22Rv1 (cell line): ENCODE results near the gene ARHGEF38.
A peak's percentile ranks its signal among the peaks of the same experiment; 100 is the strongest.

Source experiments
- H3K27ac ChIP-seq: fragments of 450-650 bp; 2 replicates; pipeline ENCODE4 v1.5.1; 2017
- ZFX ChIP-seq: fragments of 450-650 bp; IDR thresholded peaks from 2 replicates; pipeline ENCODE4 v1.6.1; 2017; ENCODE audit warnings: antibody characterized with exemption, borderline replicate concordance
- TF ChIP-seq, protein P1 (sequence below): fragments of 450-650 bp; IDR thresholded peaks from 2 replicates; pipeline ENCODE4 v1.5.1; 2017; ENCODE audit warnings: mild to moderate bottlenecking

Gene ARHGEF38

DNA sequence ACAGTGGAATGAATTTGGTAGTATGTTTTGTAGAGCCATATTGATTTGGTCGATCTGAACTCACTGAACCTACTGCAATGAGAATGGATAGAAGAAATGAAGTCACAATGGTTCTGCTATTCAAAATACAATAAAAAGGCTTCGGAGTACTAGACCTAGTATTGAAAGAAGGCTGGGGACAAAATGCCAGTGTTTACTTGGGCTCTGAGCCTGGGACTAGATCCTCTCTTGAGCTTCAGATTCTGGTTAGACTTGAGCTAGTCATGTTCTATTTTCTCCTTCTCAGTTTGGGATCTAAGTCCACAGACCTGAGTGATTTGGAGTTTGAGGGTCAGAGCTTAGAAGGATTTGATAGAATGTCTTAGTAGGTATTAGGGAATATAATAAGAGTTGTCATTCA, 146.2 kb downstream of the ARHGEF38 start:
- H3K27ac ChIP-seq = no peak overlapping the region
- TF ChIP-seq, protein P1, sequence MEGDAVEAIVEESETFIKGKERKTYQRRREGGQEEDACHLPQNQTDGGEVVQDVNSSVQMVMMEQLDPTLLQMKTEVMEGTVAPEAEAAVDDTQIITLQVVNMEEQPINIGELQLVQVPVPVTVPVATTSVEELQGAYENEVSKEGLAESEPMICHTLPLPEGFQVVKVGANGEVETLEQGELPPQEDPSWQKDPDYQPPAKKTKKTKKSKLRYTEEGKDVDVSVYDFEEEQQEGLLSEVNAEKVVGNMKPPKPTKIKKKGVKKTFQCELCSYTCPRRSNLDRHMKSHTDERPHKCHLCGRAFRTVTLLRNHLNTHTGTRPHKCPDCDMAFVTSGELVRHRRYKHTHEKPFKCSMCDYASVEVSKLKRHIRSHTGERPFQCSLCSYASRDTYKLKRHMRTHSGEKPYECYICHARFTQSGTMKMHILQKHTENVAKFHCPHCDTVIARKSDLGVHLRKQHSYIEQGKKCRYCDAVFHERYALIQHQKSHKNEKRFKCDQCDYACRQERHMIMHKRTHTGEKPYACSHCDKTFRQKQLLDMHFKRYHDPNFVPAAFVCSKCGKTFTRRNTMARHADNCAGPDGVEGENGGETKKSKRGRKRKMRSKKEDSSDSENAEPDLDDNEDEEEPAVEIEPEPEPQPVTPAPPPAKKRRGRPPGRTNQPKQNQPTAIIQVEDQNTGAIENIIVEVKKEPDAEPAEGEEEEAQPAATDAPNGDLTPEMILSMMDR = no peak
- no peak for TF ChIP-seq ZFX

DNA sequence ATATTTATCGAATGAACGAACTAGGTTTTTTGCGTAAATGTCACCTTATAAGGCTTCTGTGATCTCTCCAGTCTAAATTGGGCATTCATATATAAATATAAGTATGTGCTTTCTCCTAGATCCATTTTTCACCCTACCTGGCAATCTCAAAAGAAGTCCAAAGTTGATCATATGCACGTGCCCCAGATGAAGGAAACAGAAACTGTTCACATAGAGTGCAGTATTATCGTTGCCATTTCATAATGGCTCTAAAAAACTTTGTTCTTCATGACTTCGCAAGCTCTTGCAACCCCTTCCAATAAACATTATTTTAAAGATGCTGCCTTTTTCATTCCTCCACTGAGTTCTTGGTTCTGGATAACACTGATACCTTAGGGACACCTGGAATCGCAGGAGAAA, 155.4 kb downstream of the ARHGEF38 start:
- H3K27ac ChIP-seq = peak overlapping the region; percentile 91
- no peak for TF ChIP-seq ZFX
- TF ChIP-seq, protein P1 = no peak

DNA sequence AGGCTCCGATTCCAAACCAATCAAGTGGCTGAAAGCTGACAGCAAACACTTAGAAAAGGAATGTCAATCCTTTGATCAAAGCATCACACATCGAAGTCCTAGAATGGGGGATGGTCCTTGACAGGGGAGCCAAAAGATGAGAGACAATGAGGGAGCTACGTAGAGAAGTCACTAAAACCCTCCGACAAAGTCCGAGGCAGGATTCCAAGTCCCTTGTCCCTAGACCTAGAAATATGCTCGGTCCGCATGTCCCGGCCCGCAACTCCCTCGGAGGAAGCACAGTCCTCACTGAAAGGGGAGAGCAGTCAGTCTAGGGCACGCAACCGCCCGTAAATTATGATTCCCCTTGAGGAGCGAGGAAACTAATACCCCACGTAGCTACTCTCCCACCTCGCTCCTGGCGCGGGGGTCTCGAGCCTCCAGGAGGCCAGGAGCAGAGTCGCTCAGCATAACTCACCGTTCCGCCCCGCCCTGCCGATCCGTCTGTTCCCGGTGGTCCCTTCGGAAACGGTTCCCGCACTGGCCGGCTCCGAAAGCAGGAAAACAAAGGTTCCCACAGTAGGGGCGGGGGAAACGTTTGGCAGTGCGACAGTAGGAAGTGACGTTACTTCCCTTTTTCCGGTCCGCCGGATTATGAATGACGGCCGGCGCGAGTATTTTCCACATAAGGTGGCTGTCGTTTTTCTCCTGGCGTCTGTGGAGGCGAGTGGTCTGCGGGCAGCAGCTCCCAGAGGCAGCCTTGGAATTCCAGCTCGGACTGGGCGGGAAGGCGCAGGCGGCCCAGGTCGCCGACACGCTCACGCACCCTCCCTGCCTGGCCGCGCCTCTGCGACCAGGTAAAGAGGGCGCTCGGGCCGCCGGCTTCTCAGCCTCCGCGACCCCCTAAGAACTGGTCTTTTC, 156.0 kb downstream of the ARHGEF38 start, which contains the start of the genes GSTCD and INTS12:
Gene GSTCD, plus strand, starts transcription at position 604 of the 900 bp plus-strand sequence. CDS start 8,830 bp downstream, outside the sequence.
Gene INTS12, minus strand, starts transcription at position 509 of the 900 bp plus-strand sequence. CDS start 8,684 bp downstream, outside the sequence.
- TF ChIP-seq, protein P1 = no peak
- no peak for TF ChIP-seq ZFX
- peak within 1 kb of the TSS; percentile 91 for H3K27ac ChIP-seq

DNA sequence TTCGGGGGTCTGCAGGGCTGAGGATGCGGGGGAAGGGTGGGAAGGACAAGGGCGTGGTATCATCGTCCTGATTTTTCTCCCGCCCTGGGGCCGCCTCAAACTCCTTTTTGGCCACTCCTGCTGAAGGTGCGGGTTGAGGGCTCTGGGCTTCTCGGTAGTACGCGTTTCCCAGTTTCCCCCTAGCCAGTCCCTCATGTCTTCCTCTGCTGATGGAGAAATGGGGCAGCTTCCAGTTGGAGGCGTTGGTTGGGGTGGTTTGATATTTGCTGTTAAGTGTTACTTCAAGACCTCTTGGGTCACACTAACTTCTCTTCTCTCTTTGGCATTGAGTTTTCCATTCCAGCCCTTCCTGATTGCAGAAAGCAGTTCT, 156.6 kb downstream of the ARHGEF38 start:
- H3K27ac ChIP-seq = peak overlapping the region; percentile 91
- TF ChIP-seq ZFX = no peak
- TF ChIP-seq, protein P1 = no peak

DNA sequence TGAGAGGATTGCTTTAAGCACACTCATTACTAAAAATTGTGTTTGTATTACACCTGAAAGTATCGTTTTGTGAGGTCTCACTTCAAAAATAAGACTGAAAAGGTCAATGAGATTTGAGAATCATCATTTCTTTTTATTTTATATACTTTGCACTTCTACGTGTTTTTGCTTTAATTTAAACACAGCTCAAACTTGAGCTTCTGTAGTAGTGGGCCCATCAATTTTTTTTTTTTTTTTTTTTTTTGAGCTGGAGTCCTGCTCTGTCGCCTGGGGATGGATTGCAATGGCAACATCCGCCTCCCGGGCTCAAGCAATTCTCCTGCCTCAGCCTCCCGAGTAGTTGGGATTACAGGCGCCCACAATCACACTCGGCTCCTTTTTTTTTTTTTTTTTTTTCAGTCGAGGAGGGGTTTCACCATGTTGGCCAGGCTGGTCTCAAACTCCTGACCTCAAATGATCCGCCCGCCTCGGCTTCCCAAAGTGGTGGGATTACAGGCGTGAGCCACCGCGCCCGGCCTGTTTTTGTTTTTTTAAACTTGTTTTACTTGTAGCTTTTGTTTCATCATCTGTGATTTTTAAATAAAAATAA, 157.7 kb downstream of the ARHGEF38 start:
- H3K27ac ChIP-seq = peak overlapping the region; percentile 91
- TF ChIP-seq, protein P1 = no peak
- TF ChIP-seq ZFX = no peak

DNA sequence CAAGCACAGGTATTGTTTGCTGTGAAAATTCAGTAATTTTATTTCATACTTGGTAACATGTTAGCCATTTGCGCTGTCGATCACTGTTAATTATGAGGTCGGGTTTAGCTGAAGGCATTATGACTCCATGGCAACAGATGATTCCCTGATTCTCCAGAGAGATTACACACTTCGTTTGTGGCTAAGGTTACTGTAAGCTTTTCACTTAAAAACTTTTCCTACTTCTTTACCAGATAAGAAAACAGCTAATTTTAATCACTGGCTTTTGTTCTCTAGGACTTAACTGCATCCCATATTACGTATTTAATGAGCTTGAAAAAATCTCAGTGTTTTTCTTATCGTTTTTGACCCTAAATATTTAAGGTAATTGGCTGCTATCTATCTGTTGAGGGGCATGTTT, 158.3 kb downstream of the ARHGEF38 start:
- TF ChIP-seq, protein P1 = no peak
- TF ChIP-seq ZFX = no peak
- H3K27ac ChIP-seq = no peak overlapping the region

DNA sequence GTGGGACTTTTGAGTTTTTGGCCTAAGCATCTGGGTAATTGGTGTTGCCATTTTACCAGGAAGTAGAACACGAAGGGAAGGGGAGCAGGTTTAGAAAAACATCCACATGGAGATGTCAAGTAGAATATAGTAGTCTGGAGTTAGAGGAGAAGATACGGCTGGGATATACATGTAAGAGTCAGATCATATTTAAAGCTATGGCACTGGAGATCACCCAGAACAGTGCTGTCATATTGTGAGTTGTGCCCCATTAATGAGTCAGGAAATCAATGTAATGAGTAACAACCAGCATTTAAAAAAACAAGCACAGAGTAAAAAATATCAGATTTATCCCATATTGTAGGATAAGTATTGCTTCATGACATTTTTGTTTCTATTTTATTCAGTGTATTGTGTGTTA, 160.3 kb downstream of the ARHGEF38 start:
- no peak for TF ChIP-seq ZFX
- TF ChIP-seq, protein P1 = no peak
- H3K27ac ChIP-seq = no peak overlapping the region
